Osteoblast (primary cell): ENCODE measurements around the gene ANKRD2. TPM values are rescaled to one million over a fixed set of nuclear protein-coding genes. Genes with fewer than 3 reads are reported as not detected.
"Not testable (repeated sequence)": the region's sequence is repeated elsewhere in the genome, so short reads cannot be mapped to it uniquely, and the experiment has no call there.

Experiments
- DNase-seq: peaks from one replicate; pipeline ENCODE4 v3.0.0; 2011; ENCODE audit warnings: low spot score, mixed read lengths; ENCODE audit not compliant: insufficient read length; ENCODE audit errors: missing footprints
- H2AFZ ChIP-seq: 2 replicates; pipeline ENCODE4 v1.6.0; 2011; ENCODE audit warnings: mild to moderate bottlenecking, low read length
- H3K27ac ChIP-seq: 2 replicates; pipeline ENCODE4 v1.5.1; 2011; ENCODE audit warnings: mild to moderate bottlenecking, low read depth, low read length, moderate library complexity
- H3K27me3 ChIP-seq: 2 replicates; pipeline ENCODE4 v1.6.0; 2012; ENCODE audit warnings: mild to moderate bottlenecking, control low read depth, inconsistent platforms, low read length, moderate library complexity; ENCODE audit not compliant: insufficient read depth
- H3K36me3 ChIP-seq: 2 replicates; pipeline ENCODE4 v1.5.1; 2011; ENCODE audit warnings: mild to moderate bottlenecking, low read length, control low read depth, moderate library complexity; ENCODE audit not compliant: insufficient read depth
- H3K4me1 ChIP-seq: 2 replicates; pipeline ENCODE4 v1.5.1; 2011; ENCODE audit warnings: mild to moderate bottlenecking, low read length, control low read depth, moderate library complexity; ENCODE audit not compliant: insufficient read depth
- H3K4me2 ChIP-seq: 2 replicates; pipeline ENCODE4 v1.6.0; 2011; ENCODE audit warnings: mild to moderate bottlenecking, low read length; ENCODE audit not compliant: insufficient read depth
- H3K4me3 ChIP-seq: fragments of 200-600 bp; sonication (generic); 3 replicates; pipeline ENCODE4 v1.5.1; 2012; ENCODE audit warnings: mild to moderate bottlenecking, low read length, inconsistent platforms; ENCODE audit not compliant: insufficient read depth
- H3K79me2 ChIP-seq: 2 replicates; pipeline ENCODE4 v1.6.0; 2012; ENCODE audit warnings: mild to moderate bottlenecking, low read length, control low read depth, inconsistent platforms; ENCODE audit not compliant: insufficient read depth
- H3K9me3 ChIP-seq: 2 replicates; pipeline ENCODE4 v1.5.1; 2011; ENCODE audit warnings: low read depth, low read length, control low read depth
- H4K20me1 ChIP-seq: 2 replicates; pipeline ENCODE4 v1.6.0; 2012; ENCODE audit warnings: mild to moderate bottlenecking, low read length, control low read depth; ENCODE audit not compliant: insufficient read depth
- total RNA-seq: library from RNA; depleted of rRNA; stranded (reverse); fragments of >200 nt; gene quantifications from 2 replicates; pipeline ENCODE4 v1.2.3, GENCODE V29; 2012
- TF ChIP-seq, protein P1 (sequence below): IDR thresholded peaks from 2 replicates; pipeline ENCODE4 v1.5.1; 2011; ENCODE audit warnings: mild to moderate bottlenecking, low read depth, low read length, moderate library complexity; ENCODE audit errors: extremely low read depth

The ANKRD2 gene
- total RNA-seq, 1 donor: 0.72 TPM

DNA sequence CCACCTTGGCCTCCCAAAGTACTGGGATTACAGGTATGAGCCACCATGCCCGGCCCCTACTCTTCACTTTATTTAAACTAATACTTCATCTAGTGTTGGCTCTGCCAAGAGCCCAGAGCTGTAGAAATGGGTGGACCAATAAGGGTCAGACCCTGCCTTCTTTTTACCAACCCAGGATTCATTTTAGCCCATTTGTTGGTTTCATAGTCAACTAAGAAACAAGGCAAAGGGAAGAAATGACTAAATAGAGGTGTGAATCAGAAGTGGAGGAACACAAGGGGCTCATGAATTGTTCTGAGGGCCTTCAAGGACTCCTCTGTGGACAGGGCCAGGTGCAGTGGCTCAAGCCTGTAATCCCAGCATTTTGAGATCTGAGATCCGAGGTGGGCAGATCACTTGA lies 1.1 kb downstream of the ANKRD2 start:
- Histone ChIP-seq H3K4me3 (no peak overlapping the region), H3K4me2 (no peak overlapping the region), H4K20me1 (no peaks in the 10 kb centered on the region), H3K79me2 (no peaks in the 10 kb centered on the region), H3K4me1 (peaks cover 20% of the 10 kb centered on the region), H2AFZ (no peak overlapping the region), H3K36me3 (peaks cover 12% of the 10 kb centered on the region), H3K9me3 (no peaks in the 10 kb centered on the region), H3K27ac (no peak overlapping the region), H3K27me3 (no peaks in the 10 kb centered on the region)
- TF ChIP-seq, protein P1, sequence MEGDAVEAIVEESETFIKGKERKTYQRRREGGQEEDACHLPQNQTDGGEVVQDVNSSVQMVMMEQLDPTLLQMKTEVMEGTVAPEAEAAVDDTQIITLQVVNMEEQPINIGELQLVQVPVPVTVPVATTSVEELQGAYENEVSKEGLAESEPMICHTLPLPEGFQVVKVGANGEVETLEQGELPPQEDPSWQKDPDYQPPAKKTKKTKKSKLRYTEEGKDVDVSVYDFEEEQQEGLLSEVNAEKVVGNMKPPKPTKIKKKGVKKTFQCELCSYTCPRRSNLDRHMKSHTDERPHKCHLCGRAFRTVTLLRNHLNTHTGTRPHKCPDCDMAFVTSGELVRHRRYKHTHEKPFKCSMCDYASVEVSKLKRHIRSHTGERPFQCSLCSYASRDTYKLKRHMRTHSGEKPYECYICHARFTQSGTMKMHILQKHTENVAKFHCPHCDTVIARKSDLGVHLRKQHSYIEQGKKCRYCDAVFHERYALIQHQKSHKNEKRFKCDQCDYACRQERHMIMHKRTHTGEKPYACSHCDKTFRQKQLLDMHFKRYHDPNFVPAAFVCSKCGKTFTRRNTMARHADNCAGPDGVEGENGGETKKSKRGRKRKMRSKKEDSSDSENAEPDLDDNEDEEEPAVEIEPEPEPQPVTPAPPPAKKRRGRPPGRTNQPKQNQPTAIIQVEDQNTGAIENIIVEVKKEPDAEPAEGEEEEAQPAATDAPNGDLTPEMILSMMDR: no peak
- no peak for DNase-seq

- Histone ChIP-seq H3K9me3 (no peaks in the 10 kb centered on the region), H3K4me2 (peak overlapping the region; percentile 2), H3K79me2 (no peaks in the 10 kb centered on the region), H3K36me3 (peaks cover 5% of the 10 kb centered on the region), H3K4me1 (peaks cover 20% of the 10 kb centered on the region), H4K20me1 (no peaks in the 10 kb centered on the region), H3K4me3 (no peak overlapping the region), H2AFZ (no peak overlapping the region), H3K27me3 (no peaks in the 10 kb centered on the region), H3K27ac (peak overlapping the region; percentile 35)
- TF ChIP-seq, protein P1: no peak
- DNase-seq: peak; percentile 97
Observed at GRCh38 chr10:97574374-97575126, 2.0 kb downstream of the ANKRD2 start.

- DNase-seq: no peak
- no peaks in the 10 kb centered on the region for H3K79me2 ChIP-seq
- H3K4me3 ChIP-seq: no peak overlapping the region
- H3K27ac ChIP-seq: peak overlapping the region; percentile 35
- H3K27me3 ChIP-seq: no peaks in the 10 kb centered on the region
- no peak overlapping the region for H2AFZ ChIP-seq
- peaks cover 20% of the 10 kb centered on the region for H3K4me1 ChIP-seq
- peaks cover 3% of the 10 kb centered on the region for H3K36me3 ChIP-seq
- TF ChIP-seq, protein P1: no peak
- peak overlapping the region; percentile 2 for H3K4me2 ChIP-seq
- no peaks in the 10 kb centered on the region for H4K20me1 ChIP-seq
- H3K9me3 ChIP-seq: no peaks in the 10 kb centered on the region
Observed at GRCh38 chr10:97575127-97575668, 2.6 kb downstream of the ANKRD2 start.

- not testable (repeated sequence) for H3K79me2 ChIP-seq, H3K36me3 ChIP-seq, H3K4me3 ChIP-seq, H3K9me3 ChIP-seq, H3K4me2 ChIP-seq, H3K27me3 ChIP-seq, H4K20me1 ChIP-seq, H2AFZ ChIP-seq, H3K27ac ChIP-seq, DNase-seq
- peaks cover 20% of the 10 kb centered on the region for H3K4me1 ChIP-seq
Observed at GRCh38 chr10:97576487-97576886, 3.9 kb downstream of the ANKRD2 start.
